GM13976 (cell line): ENCODE data around the gene SLITRK4.

Experiments used
- DNase-seq: peaks from one replicate; pipeline ENCODE4 v3.0.0; 2012; ENCODE audit warnings: low spot score
- in situ Hi-C: fragments of 300-500 bp; cut with MboI; formaldehyde crosslinking; loops from one replicate; pipeline ENCODE4 v1.12.0; 2022; ENCODE audit warnings: low sequenced_read_pairs, mixed read lengths, inconsistent platforms; ENCODE audit not compliant: unreplicated experiment
- TF ChIP-seq, protein P1 (sequence below): IDR thresholded peaks from 2 replicates; pipeline ENCODE4 v1.5.1; 2012; ENCODE audit warnings: borderline replicate concordance, mild to moderate bottlenecking; ENCODE audit not compliant: insufficient read depth; ENCODE audit errors: extremely low read depth, missing control alignments, control extremely low read depth

SLITRK4 gene

DNA sequence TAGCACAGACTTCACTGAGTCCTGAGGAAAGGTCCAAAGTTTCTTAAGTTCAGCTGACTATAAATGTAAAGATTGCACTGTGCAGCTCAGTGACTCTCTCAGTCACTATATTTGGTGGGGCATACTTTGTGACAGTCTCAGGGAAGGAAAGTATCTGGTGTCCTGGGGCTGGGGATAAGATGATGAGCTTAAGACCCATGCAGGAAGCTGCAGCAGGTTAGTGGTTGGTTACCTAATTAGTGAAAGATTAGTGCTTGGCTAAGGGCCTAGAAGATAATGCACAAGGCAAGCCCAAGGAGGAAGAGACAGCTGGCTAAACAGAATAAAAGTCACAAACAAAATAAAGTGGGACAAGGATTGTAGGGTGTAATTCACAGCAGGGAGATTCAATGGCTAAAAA lies 25.4 kb upstream of the SLITRK4 start:
- TF ChIP-seq, protein P1, sequence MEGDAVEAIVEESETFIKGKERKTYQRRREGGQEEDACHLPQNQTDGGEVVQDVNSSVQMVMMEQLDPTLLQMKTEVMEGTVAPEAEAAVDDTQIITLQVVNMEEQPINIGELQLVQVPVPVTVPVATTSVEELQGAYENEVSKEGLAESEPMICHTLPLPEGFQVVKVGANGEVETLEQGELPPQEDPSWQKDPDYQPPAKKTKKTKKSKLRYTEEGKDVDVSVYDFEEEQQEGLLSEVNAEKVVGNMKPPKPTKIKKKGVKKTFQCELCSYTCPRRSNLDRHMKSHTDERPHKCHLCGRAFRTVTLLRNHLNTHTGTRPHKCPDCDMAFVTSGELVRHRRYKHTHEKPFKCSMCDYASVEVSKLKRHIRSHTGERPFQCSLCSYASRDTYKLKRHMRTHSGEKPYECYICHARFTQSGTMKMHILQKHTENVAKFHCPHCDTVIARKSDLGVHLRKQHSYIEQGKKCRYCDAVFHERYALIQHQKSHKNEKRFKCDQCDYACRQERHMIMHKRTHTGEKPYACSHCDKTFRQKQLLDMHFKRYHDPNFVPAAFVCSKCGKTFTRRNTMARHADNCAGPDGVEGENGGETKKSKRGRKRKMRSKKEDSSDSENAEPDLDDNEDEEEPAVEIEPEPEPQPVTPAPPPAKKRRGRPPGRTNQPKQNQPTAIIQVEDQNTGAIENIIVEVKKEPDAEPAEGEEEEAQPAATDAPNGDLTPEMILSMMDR, result no peak
- no peak for DNase-seq
- in situ Hi-C loops, result no loop called here

DNA sequence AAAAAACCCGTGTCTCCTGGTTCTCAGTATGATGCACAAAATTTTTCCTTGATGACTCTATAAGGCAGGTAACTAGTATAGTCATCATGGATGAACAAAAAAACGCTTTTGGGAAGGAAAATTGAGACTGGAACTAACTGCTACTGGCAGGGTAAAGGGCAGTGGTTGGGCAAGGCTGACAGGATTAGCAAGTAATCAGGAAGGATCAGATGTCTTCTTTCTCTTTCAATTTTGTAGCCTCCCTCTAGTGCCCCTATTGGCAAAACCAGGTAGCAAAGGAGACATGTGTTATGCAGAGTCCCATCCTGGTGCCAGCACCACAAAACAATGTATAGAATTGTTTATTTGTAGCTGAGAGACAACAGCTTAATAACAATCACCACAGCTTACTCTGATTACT lies 12.8 kb upstream of the SLITRK4 start:
- TF ChIP-seq, protein P1, result peak; percentile 13
- no peak for DNase-seq
- in situ Hi-C loops, result no loop called here

DNA sequence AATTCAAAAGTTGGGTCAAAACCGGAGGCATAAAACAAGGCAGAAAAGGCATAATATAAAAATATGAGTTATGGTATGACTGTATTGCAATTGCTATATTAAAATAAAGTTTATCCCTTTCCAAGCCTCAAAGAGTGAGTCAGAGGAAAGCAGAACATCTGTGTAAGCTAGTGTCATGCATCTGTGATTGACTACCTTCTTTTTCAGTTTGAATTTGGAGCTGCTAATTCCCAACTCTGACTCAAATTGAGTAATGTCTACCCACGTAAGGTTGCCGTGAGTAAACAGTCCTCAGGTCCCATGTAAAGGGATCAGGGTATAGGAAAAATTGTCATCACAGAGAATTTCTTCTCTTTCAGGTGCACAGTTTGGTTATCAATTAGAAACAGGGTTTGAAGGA lies 6.5 kb upstream of the SLITRK4 start:
- in situ Hi-C loops, result no loop called here
- DNase-seq, result no peak

DNA sequence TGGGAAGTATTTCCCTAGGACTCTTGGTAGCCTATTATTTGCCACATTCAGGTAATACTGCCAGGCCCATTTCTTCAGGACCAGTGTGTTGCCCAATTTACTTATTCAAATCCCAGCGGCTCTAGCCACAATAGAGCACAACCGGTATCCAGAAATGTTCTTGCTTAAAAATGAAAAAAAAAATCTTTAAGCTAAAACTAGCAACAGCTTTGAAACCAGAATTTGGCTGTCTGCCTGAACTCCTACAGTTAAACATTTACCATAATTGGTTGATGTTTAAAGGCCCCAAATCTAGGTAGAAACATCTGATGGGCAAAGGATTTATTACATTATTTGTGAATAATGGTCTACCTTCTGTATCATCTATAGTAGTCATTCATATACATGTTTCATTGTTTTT lies 930 bp upstream of the SLITRK4 start:
- DNase-seq, result no peak
- TF ChIP-seq, protein P1, result no peak
- in situ Hi-C loops, result no loop called here

More for the DNA sequence above, 6.5 kb upstream of the SLITRK4 start:
- TF ChIP-seq, protein P1, result no peak

DNA sequence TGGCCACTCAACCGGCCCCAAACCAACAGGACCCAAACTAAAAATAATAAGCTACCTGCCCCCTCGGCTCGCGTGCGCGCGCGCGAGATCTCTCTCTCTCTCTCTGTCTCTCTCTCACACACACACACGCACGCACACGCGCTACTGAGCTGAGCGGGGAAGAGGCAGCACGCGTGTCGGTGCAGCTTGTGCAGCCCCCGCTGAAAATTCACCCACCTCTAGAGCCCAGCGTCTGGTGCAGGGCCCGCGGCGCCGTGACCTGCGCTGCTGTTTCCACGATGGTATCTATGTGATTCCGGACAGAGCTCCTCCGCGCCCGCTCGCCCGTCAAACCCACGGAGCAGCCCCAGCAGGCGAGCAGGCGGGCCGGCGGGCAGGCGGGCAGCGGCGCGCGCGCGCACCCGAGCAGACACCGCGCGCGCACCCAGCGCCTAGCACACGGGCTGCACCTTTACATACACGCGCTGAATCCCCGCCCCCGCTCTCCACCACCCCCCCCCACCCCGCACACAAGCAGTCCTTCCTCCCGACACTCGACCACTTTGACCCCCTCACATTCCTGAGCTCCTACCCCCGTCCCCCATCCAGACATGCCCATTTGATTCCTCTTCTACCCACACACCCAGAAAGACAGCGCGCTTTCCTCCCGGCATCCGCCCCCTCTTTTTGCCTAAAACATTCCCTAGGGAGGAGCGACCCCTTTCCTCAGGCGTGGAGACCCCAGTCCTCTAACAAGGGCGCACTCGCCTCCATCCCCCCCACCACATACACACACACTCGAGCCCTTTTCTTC lies 1.0 kb downstream of the SLITRK4 start:
- DNase-seq, result no peak
- in situ Hi-C loops, result no loop called here
- TF ChIP-seq, protein P1, result no peak

DNA sequence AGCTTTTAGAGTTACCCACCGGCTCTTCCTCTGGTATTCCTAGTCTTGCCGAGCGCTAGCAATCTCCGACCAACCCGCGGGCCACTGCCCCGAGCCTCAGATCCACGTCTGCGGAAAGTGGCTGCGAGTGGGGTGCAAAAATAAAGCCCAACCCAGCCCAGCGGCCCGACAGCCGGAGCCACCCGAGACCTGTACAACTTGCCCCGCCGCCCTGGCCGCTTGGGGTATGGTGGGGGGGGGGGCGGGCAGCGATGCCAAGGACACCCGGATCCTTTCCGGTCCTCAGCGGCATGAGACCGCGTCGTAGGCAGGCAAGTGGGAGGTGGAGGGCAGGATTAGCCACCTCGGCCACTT lies 1.6 kb downstream of the SLITRK4 start:
- TF ChIP-seq, protein P1, result no peak
- peak; percentile 7 for DNase-seq
- in situ Hi-C loops, result no loop called here
